ENCODE measurements around the gene DST. TPM values are rescaled to one million over a fixed set of nuclear protein-coding genes. Genes with fewer than 3 reads are reported as not detected.

Gene DST
- total and polyA plus RNA-seq, 2 of the 8 experiments (the other 6 are each of a cell fraction or from before 2014, with no cell fraction given), result 49.4 to 116 TPM

DNA sequence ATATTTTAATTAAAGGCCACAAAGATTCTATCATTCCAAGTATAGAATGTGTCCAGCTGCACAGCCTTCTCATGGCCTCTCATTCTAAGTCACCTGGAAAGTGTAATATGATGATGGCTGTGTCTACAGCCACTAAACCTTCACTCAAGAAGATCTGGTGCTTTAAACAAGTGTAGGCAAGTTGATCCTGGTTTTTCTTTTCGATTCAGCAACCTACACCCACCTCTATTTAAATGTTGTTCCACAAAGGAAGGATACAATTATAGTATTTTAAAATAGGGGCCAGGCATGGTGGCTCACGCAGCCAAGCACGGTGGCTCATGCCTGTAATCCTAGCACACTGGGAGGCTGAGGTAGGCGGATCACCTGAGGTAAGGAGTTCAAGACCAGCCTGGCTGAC is 25.5 kb upstream of the DST start:
- Histone ChIP-seq H2AK5ac (ENCODE audit: low read depth, low read length) (no peak overlapping the region), H3K4ac (replicated peaks; ENCODE audit: insufficient read length, low read depth, low read length) (no peak overlapping the region), H3K36me3 (ENCODE audit: control insufficient read depth in 2 of 4, insufficient read depth in 4 of 4, low read length in 3 of 4) (peaks cover 0 to 5% (median 2%) of the 10 kb centered on the region in 4 experiments; a peak in 3 of 8 replicates), H3K27me3 (replicated peaks in 1 of 4; ENCODE audit: control insufficient read depth in 3 of 4, extremely low read depth in 1 of 4, insufficient read depth in 3 of 4, low read length in 3 of 4) (no peaks in the 10 kb centered on the region), H2BK12ac (ENCODE audit: low read depth, low read length) (no peak overlapping the region), H2AFZ (ENCODE audit: low read length) (no peak overlapping the region), H4K5ac (ENCODE audit: insufficient read length, low read depth, low read length) (no peak overlapping the region), H3K18ac (ENCODE audit: extremely low read depth, low read length) (no peak overlapping the region), H2BK20ac (ENCODE audit: low read length) (no peak overlapping the region), H4K8ac (ENCODE audit: extremely low read depth, insufficient read depth, low read length) (no peak overlapping the region), H3K79me2 (ENCODE audit: control insufficient read depth in 1 of 2, insufficient read depth in 2 of 2, low read length in 2 of 2) (peaks cover 0 to 3% of the 10 kb centered on the region in 2 experiments; a peak in 1 of 4 replicates), H3K9ac (replicated peaks in 1 of 4; ENCODE audit: extremely low read depth in 1 of 4, low read depth in 3 of 4, low read length in 3 of 4) (no peak overlapping the region), H3K4me3 (ENCODE audit: extremely low read depth in 1 of 4, insufficient read depth in 2 of 4, low read depth in 3 of 4, low read length in 4 of 4) (no peak overlapping the region), H3K27ac (ENCODE audit: low read depth, low read length) (no peak overlapping the region), H3K23me2 (ENCODE audit: low read depth, low read length) (no peaks in the 10 kb centered on the region), H3K14ac (ENCODE audit: insufficient read length) (no peak overlapping the region), H3K4me2 (ENCODE audit: insufficient read depth in 1 of 2, low read depth in 2 of 2, low read length in 2 of 2) (no peak overlapping the region), H3K4me1 (replicated peaks in 1 of 4; ENCODE audit: control insufficient read depth in 3 of 4, insufficient read depth in 4 of 4, low read length in 3 of 4) (no peaks in the 10 kb centered on the region), H3K9me3 (ENCODE audit: insufficient read depth in 2 of 2, low read depth in 1 of 2, low read length in 1 of 2) (no peaks in the 10 kb centered on the region), H4K20me1 (replicated peaks in 1 of 2; ENCODE audit: control insufficient read depth in 1 of 2, insufficient read depth in 2 of 2, low read length in 2 of 2) (peaks cover 0 to 2% of the 10 kb centered on the region in 2 experiments), H3K23ac (ENCODE audit: insufficient read length) (no peak overlapping the region), H2BK5ac (ENCODE audit: low read depth, low read length) (no peak overlapping the region), H3K79me1 (ENCODE audit: low read depth, low read length) (no peaks in the 10 kb centered on the region), H2BK120ac (replicated peaks; ENCODE audit: low read depth, low read length) (no peak overlapping the region), H4K91ac (replicated peaks; ENCODE audit: insufficient read length, low read length) (no peak overlapping the region), H3K56ac (replicated peaks; ENCODE audit: insufficient read length, low read depth, low read length) (no peak overlapping the region), H2BK15ac (ENCODE audit: low read length) (no peak overlapping the region)
- 88% methylated on average over 4 of the region's 4 CpGs; no CpG with 5 or more reads in 1 of the 2 experiments for WGBS, 2 experiments (ENCODE audit: extremely low coverage in 1 of 2, insufficient coverage in 1 of 2, insufficient read length in 1 of 2, insufficient replicate concordance in 2 of 2, low coverage in 1 of 2, low lambda C conversion rate in 2 of 2, missing lambda C conversion rate in 1 of 2)
- no peak for TF ChIP-seq BCL11A (IDR thresholded peaks at IDR 0.05; ENCODE audit: low read depth in 2 of 2, low read length in 2 of 2)
- no peak for TF ChIP-seq RAD21 (IDR thresholded peaks at IDR 0.05 in 1 of 2, conservative IDR thresholded peaks at IDR 0.05 in 1 of 2; ENCODE audit: low read depth in 2 of 2, low read length in 2 of 2)
- no peak for TF ChIP-seq TCF12 (IDR thresholded peaks at IDR 0.05; ENCODE audit: low read depth, low read length)
- TF ChIP-seq RXRA (IDR thresholded peaks at IDR 0.05; ENCODE audit: insufficient read depth, low read depth, low read length), result no peak
- no peak for TF ChIP-seq CBX8 (IDR thresholded peaks at IDR 0.05; ENCODE audit: borderline replicate concordance, low read depth, low read length)
- no peak for TF ChIP-seq TAF1 (IDR thresholded peaks at IDR 0.05; ENCODE audit: low read depth, low read length)
- TF ChIP-seq HDAC2 (IDR thresholded peaks at IDR 0.05; ENCODE audit: borderline replicate concordance in 1 of 2, low read depth in 2 of 2, low read length in 2 of 2), result no peak
- TF ChIP-seq RBBP5 (IDR thresholded peaks at IDR 0.05; ENCODE audit: borderline replicate concordance, low read depth, low read length), result no peak
- CTCF ChIA-PET (ENCODE audit: partially characterized antibody), result interaction anchor here (0.7 to 1.0 kb wide), 3 partner anchors 25 to 183 kb away, joined by 3 to 4 read pairs (median 3); partner anchors contain the start of gene DST
- DNase-seq (ENCODE audit: low read depth in 1 of 2, low spot score in 2 of 2) (no peak), FAIRE-seq (no peak)
- POLR2A ChIA-PET (ENCODE audit: partially characterized antibody), result interaction anchor here (1.2 kb wide), 1 partner anchor 12 kb away, joined by 3 read pairs; no protein-coding TSS in a partner anchor
